Measurements from ENCODE around the gene DOCK9.
"Not testable (repeated sequence)": the region's sequence is repeated elsewhere in the genome, so short reads cannot be mapped to it uniquely, and the experiment has no call there.

DOCK9 gene

GRCh38 chr13:98813993-98814392 is 163.9 kb downstream of the DOCK9 start:
- H3K4me1 ChIP-seq (ENCODE audit: control insufficient read depth, insufficient read depth, low read depth, low read length): no peaks in the 10 kb centered on the region
- H3K18ac ChIP-seq (ENCODE audit: low read depth in 1 of 2, low read length in 2 of 2): no peak overlapping the region
- no peak overlapping the region for H2BK5ac ChIP-seq (ENCODE audit: low read depth, low read length, poor library complexity, severe bottlenecking)
- peak; percentile 25 for DNase-seq
- no peak overlapping the region for H2BK15ac ChIP-seq (ENCODE audit: low read depth, poor library complexity, severe bottlenecking)
- H3K27ac ChIP-seq (ENCODE audit: low read length, poor library complexity, severe bottlenecking): no peak overlapping the region
- no peak overlapping the region for H4K8ac ChIP-seq (ENCODE audit: low read length)
- H3K9ac ChIP-seq (ENCODE audit: low read length): no peak overlapping the region
- H4K91ac ChIP-seq (ENCODE audit: low read length): no peak overlapping the region
- peaks cover 7 to 17% of the 10 kb centered on the region in 2 experiments for H3K36me3 ChIP-seq (ENCODE audit: control insufficient read depth in 1 of 2, insufficient read depth in 2 of 2, low read depth in 1 of 2, low read length in 2 of 2)
- H3K23ac ChIP-seq (ENCODE audit: low read length in 2 of 2): no peak overlapping the region
- no peak overlapping the region for H3K4me3 ChIP-seq (ENCODE audit: insufficient read depth in 1 of 2, low read depth in 1 of 2, low read length in 2 of 2)
- no peak overlapping the region for H2BK120ac ChIP-seq (ENCODE audit: low read depth, low read length)
- no peak overlapping the region for H2BK12ac ChIP-seq (ENCODE audit: low read length in 2 of 2)
- H3K79me1 ChIP-seq (replicated peaks; ENCODE audit: low read length, poor library complexity, severe bottlenecking): no peaks in the 10 kb centered on the region
- H3K4me2 ChIP-seq (ENCODE audit: low read length, poor library complexity, severe bottlenecking): no peak overlapping the region
- H2AK5ac ChIP-seq (ENCODE audit: low read length, severe bottlenecking): no peak overlapping the region
- no peak overlapping the region for H2AFZ ChIP-seq (ENCODE audit: low read depth, low read length)
- WGBS: 31% methylated on average over 3 of the region's 3 CpGs
- no peak overlapping the region for H3K14ac ChIP-seq (ENCODE audit: low read length in 2 of 2)
- H3K9me3 ChIP-seq (ENCODE audit: control insufficient read depth, low read length): no peaks in the 10 kb centered on the region
- H3K27me3 ChIP-seq (ENCODE audit: control insufficient read depth in 1 of 2, insufficient read depth in 1 of 2, low read length in 2 of 2): no peaks in the 10 kb centered on the region
- no peak overlapping the region for H3K4ac ChIP-seq (ENCODE audit: low read depth in 1 of 2, low read length in 2 of 2)

- not testable (repeated sequence) for DNase-seq; H3K4me1 ChIP-seq (ENCODE audit: control insufficient read depth, insufficient read depth, low read depth, low read length); H3K18ac ChIP-seq (ENCODE audit: low read depth in 1 of 2, low read length in 2 of 2); H2AFZ ChIP-seq (ENCODE audit: low read depth, low read length); H2BK120ac ChIP-seq (ENCODE audit: low read depth, low read length); H4K91ac ChIP-seq (ENCODE audit: low read length); H3K4me2 ChIP-seq (ENCODE audit: low read length, poor library complexity, severe bottlenecking); H3K14ac ChIP-seq (ENCODE audit: low read length in 2 of 2); H3K9me3 ChIP-seq (ENCODE audit: control insufficient read depth, low read length); H3K27me3 ChIP-seq (ENCODE audit: control insufficient read depth in 1 of 2, insufficient read depth in 1 of 2, low read length in 2 of 2); H4K8ac ChIP-seq (ENCODE audit: low read length); H2BK12ac ChIP-seq (ENCODE audit: low read length in 2 of 2); H3K9ac ChIP-seq (ENCODE audit: low read length); H3K23ac ChIP-seq (ENCODE audit: low read length in 2 of 2); H3K4me3 ChIP-seq (ENCODE audit: insufficient read depth in 1 of 2, low read depth in 1 of 2, low read length in 2 of 2); H2BK5ac ChIP-seq (ENCODE audit: low read depth, low read length, poor library complexity, severe bottlenecking); H3K27ac ChIP-seq (ENCODE audit: low read length, poor library complexity, severe bottlenecking); H2BK15ac ChIP-seq (ENCODE audit: low read depth, poor library complexity, severe bottlenecking); H3K79me1 ChIP-seq (replicated peaks; ENCODE audit: low read length, poor library complexity, severe bottlenecking); H2AK5ac ChIP-seq (ENCODE audit: low read length, severe bottlenecking); H3K4ac ChIP-seq (ENCODE audit: low read depth in 1 of 2, low read length in 2 of 2)
- peaks cover 7 to 17% of the 10 kb centered on the region in 2 experiments for H3K36me3 ChIP-seq (ENCODE audit: control insufficient read depth in 1 of 2, insufficient read depth in 2 of 2, low read depth in 1 of 2, low read length in 2 of 2)
- WGBS: no CpG with 5 or more reads among the region's 5 CpGs
These were observed 165.6 kb downstream of the DOCK9 start for GRCh38 chr13:98812186-98812790.

GRCh38 chr13:98810746-98811145 is 167.1 kb downstream of the DOCK9 start:
- H2BK120ac ChIP-seq (ENCODE audit: low read depth, low read length): no peak overlapping the region
- no peak overlapping the region for H3K4me3 ChIP-seq (ENCODE audit: insufficient read depth in 1 of 2, low read depth in 1 of 2, low read length in 2 of 2)
- H3K79me1 ChIP-seq (replicated peaks; ENCODE audit: low read length, poor library complexity, severe bottlenecking): no peaks in the 10 kb centered on the region
- H3K27ac ChIP-seq (ENCODE audit: low read length, poor library complexity, severe bottlenecking): no peak overlapping the region
- no peak overlapping the region for H3K4ac ChIP-seq (ENCODE audit: low read depth in 1 of 2, low read length in 2 of 2)
- WGBS: 94% methylated on average over 1 of the region's 1 CpG
- H4K8ac ChIP-seq (ENCODE audit: low read length): no peak overlapping the region
- no peak overlapping the region for H3K4me2 ChIP-seq (ENCODE audit: low read length, poor library complexity, severe bottlenecking)
- DNase-seq: no peak
- H3K18ac ChIP-seq (ENCODE audit: low read depth in 1 of 2, low read length in 2 of 2): no peak overlapping the region
- no peaks in the 10 kb centered on the region for H3K9me3 ChIP-seq (ENCODE audit: control insufficient read depth, low read length)
- H3K9ac ChIP-seq (ENCODE audit: low read length): no peak overlapping the region
- no peak overlapping the region for H2BK5ac ChIP-seq (ENCODE audit: low read depth, low read length, poor library complexity, severe bottlenecking)
- no peak overlapping the region for H3K23ac ChIP-seq (ENCODE audit: low read length in 2 of 2)
- H4K91ac ChIP-seq (ENCODE audit: low read length): no peak overlapping the region
- H2AK5ac ChIP-seq (ENCODE audit: low read length, severe bottlenecking): no peak overlapping the region
- H3K4me1 ChIP-seq (ENCODE audit: control insufficient read depth, insufficient read depth, low read depth, low read length): no peaks in the 10 kb centered on the region
- no peak overlapping the region for H2AFZ ChIP-seq (ENCODE audit: low read depth, low read length)
- H2BK12ac ChIP-seq (ENCODE audit: low read length in 2 of 2): no peak overlapping the region
- peaks cover 11 to 14% of the 10 kb centered on the region in 2 experiments for H3K36me3 ChIP-seq (ENCODE audit: control insufficient read depth in 1 of 2, insufficient read depth in 2 of 2, low read depth in 1 of 2, low read length in 2 of 2)
- no peak overlapping the region for H3K14ac ChIP-seq (ENCODE audit: low read length in 2 of 2)
- H2BK15ac ChIP-seq (ENCODE audit: low read depth, poor library complexity, severe bottlenecking): no peak overlapping the region
- H3K27me3 ChIP-seq (ENCODE audit: control insufficient read depth in 1 of 2, insufficient read depth in 1 of 2, low read length in 2 of 2): no peaks in the 10 kb centered on the region

GRCh38 chr13:98809345-98809777 is 168.5 kb downstream of the DOCK9 start:
- Histone ChIP-seq H2BK5ac (ENCODE audit: low read depth, low read length, poor library complexity, severe bottlenecking) (no peak overlapping the region), H3K9ac (ENCODE audit: low read length) (no peak overlapping the region), H3K18ac (ENCODE audit: low read depth in 1 of 2, low read length in 2 of 2) (no peak overlapping the region), H3K4ac (ENCODE audit: low read depth in 1 of 2, low read length in 2 of 2) (no peak overlapping the region), H2BK120ac (ENCODE audit: low read depth, low read length) (no peak overlapping the region), H3K36me3 (ENCODE audit: control insufficient read depth in 1 of 2, insufficient read depth in 2 of 2, low read depth in 1 of 2, low read length in 2 of 2) (peaks cover 14 to 20% of the 10 kb centered on the region in 2 experiments), H2AFZ (ENCODE audit: low read depth, low read length) (no peak overlapping the region), H3K4me3 (ENCODE audit: insufficient read depth in 1 of 2, low read depth in 1 of 2, low read length in 2 of 2) (no peak overlapping the region), H2BK12ac (ENCODE audit: low read length in 2 of 2) (no peak overlapping the region), H3K14ac (ENCODE audit: low read length in 2 of 2) (no peak overlapping the region), H3K9me3 (ENCODE audit: control insufficient read depth, low read length) (no peaks in the 10 kb centered on the region), H4K8ac (ENCODE audit: low read length) (no peak overlapping the region), H3K79me1 (replicated peaks; ENCODE audit: low read length, poor library complexity, severe bottlenecking) (no peaks in the 10 kb centered on the region), H3K4me1 (ENCODE audit: control insufficient read depth, insufficient read depth, low read depth, low read length) (no peaks in the 10 kb centered on the region), H3K27ac (ENCODE audit: low read length, poor library complexity, severe bottlenecking) (no peak overlapping the region), H2AK5ac (ENCODE audit: low read length, severe bottlenecking) (no peak overlapping the region), H4K91ac (ENCODE audit: low read length) (no peak overlapping the region), H2BK15ac (ENCODE audit: low read depth, poor library complexity, severe bottlenecking) (no peak overlapping the region), H3K27me3 (ENCODE audit: control insufficient read depth in 1 of 2, insufficient read depth in 1 of 2, low read length in 2 of 2) (no peaks in the 10 kb centered on the region), H3K4me2 (ENCODE audit: low read length, poor library complexity, severe bottlenecking) (no peak overlapping the region), H3K23ac (ENCODE audit: low read length in 2 of 2) (no peak overlapping the region)
- no peak for DNase-seq
- WGBS: 95% methylated on average over 10 of the region's 11 CpGs

Data from mesenchymal stem cell (in vitro differentiated cells and primary cell).